RPMI7951 (cell line): ENCODE measurements around the gene BTBD9. TPM values are rescaled to one million over a fixed set of nuclear protein-coding genes. Genes with fewer than 3 reads are reported as not detected.

Source experiments
- total RNA-seq: library from RNA; depleted of rRNA; stranded (reverse); fragments of >200 nt; shearing (Covaris generic); gene quantifications from 2 replicates; pipeline ENCODE4 v1.2.3, GENCODE V29; 2014; rRNA removed

BTBD9 gene
- total RNA-seq, 1 experiment from 2014 or later: 2.8 TPM

Other genes starting within 250 kb of the BTBD9 start
- 224 and 263 TPM in 2 replicates for gene GLO1, start 63.2 kb upstream of the BTBD9 start, total RNA-seq
- gene DNAH8, start 75.4 kb upstream of the BTBD9 start, total RNA-seq: under 0.01 TPM in 1 of 2 replicates, not detected in the other